WTC11 (cell line): Measurements from ENCODE around the gene CMTM4.
"Not testable (repeated sequence)": the region's sequence is repeated elsewhere in the genome, so short reads cannot be mapped to it uniquely, and the experiment has no call there.

ENCODE experiments used
- CTCF ChIP-seq: fragments of 200-600 bp; IDR thresholded peaks from 2 replicates; pipeline ENCODE4 v1.8.0; 2022; ENCODE audit warnings: antibody characterized with exemption
- E2F5 ChIP-seq: sonication (generic); formaldehyde crosslinking; IDR thresholded peaks from 2 replicates; pipeline ENCODE4 v1.8.1; 2022; ENCODE audit warnings: mild to moderate bottlenecking, moderate library complexity, missing genetic modification reagents
- HMGA2 ChIP-seq: fragments of 250-450 bp; sonication (Bioruptor Pico); IDR thresholded peaks from 2 replicates; pipeline ENCODE4 v1.4.0; 2021; ENCODE audit warnings: mild to moderate bottlenecking, moderate library complexity
- SP1 ChIP-seq: sonication (generic); formaldehyde crosslinking; conservative IDR thresholded peaks from 2 replicates; pipeline ENCODE4 v1.8.1; 2022; ENCODE audit warnings: missing genetic modification reagents

- not testable (repeated sequence) for TF ChIP-seq E2F5 (CRISPR knock-in tag); CTCF; SP1 (CRISPR knock-in tag); HMGA2 (CRISPR knock-in tag)
Measured at GRCh38 chr16:66567270-66567669, 129.3 kb downstream of the CMTM4 start.
